Measurements from ENCODE around the gene ITGA2B.
"Not testable (repeated sequence)": the region's sequence is repeated elsewhere in the genome, so short reads cannot be mapped to it uniquely, and the experiment has no call there.

Gene ITGA2B

DNA sequence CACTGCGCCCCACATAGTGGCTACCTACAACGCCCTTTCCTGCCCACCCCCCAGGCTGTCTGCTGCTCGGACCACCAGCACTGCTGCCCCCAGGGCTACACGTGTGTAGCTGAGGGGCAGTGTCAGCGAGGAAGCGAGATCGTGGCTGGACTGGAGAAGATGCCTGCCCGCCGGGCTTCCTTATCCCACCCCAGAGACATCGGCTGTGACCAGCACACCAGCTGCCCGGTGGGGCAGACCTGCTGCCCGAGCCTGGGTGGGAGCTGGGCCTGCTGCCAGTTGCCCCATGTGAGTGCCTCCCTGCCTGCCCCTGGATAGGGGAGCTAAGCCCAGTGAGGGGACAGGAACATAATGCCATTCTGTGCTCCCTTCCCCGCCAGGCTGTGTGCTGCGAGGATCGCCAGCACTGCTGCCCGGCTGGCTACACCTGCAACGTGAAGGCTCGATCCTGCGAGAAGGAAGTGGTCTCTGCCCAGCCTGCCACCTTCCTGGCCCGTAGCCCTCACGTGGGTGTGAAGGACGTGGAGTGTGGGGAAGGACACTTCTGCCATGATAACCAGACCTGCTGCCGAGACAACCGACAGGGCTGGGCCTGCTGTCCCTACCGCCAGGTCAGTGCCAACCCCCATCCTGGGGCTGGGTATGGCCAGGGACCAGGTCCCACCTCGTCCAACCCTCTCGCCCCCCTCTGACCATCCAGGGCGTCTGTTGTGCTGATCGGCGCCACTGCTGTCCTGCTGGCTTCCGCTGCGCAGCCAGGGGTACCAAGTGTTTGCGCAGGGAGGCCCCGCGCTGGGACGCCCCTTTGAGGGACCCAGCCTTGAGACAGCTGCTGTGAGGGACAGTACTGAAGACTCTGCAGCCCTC, 37.3 kb downstream of the ITGA2B start:
- no peak for DNase-seq

GRCh38 chr17:44351464-44351863, 38.0 kb downstream of the ITGA2B start:
- no peak for DNase-seq

GRCh38 chr17:44350733-44351226, 38.7 kb downstream of the ITGA2B start:
- DNase-seq = peak; percentile 61

GRCh38 chr17:44349553-44350070, 39.8 kb downstream of the ITGA2B start:
- no peak for DNase-seq

DNA sequence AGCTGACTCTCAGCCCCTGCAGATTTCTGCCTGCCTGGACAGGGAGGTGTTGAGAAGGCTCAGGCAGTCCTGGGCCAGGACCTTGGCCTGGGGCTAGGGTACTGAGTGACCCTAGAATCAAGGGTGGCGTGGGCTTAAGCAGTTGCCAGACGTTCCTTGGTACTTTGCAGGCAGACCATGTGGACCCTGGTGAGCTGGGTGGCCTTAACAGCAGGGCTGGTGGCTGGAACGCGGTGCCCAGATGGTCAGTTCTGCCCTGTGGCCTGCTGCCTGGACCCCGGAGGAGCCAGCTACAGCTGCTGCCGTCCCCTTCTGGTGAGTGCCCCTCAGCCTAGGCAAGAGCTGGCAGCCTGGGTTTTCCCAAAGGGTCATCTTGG, 40.5 kb downstream of the ITGA2B start:
- no peak for DNase-seq

DNA sequence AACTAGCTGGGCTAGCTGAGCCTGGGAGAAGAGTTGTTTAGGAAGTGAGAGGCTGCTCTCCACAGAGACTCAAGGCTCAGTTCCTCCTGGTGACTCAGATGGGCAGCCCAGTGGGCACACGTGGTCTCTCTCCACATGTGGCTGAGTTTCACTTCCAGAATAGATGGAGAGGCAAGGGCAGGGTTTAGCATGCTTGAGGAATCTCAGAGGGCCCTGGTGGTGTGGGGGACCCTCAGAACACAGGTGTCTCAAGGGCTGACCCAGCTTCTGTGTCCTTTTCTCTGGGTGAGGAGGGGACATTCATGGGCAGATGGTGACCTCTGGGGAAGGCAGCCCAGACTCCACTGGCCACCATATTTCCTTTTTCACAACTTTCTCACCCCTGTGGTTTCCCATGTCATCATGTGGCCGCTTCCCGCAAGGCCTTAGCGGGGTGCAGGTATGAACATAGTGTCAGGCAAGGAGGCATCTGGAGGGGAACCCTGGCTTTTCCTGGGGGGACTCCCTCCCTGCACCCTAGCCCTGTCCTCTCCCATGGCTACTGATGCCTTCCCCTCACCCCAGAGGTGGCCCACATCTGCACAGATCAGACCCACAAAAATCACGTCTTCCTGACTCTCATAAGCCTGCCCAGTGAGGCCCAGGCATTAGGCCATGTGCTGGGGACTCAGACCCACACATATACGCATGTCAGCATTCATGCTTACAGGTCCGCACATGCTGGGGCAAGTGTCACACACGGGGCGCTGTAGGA, 41.0 kb downstream of the ITGA2B start:
- DNase-seq = no peak

DNA sequence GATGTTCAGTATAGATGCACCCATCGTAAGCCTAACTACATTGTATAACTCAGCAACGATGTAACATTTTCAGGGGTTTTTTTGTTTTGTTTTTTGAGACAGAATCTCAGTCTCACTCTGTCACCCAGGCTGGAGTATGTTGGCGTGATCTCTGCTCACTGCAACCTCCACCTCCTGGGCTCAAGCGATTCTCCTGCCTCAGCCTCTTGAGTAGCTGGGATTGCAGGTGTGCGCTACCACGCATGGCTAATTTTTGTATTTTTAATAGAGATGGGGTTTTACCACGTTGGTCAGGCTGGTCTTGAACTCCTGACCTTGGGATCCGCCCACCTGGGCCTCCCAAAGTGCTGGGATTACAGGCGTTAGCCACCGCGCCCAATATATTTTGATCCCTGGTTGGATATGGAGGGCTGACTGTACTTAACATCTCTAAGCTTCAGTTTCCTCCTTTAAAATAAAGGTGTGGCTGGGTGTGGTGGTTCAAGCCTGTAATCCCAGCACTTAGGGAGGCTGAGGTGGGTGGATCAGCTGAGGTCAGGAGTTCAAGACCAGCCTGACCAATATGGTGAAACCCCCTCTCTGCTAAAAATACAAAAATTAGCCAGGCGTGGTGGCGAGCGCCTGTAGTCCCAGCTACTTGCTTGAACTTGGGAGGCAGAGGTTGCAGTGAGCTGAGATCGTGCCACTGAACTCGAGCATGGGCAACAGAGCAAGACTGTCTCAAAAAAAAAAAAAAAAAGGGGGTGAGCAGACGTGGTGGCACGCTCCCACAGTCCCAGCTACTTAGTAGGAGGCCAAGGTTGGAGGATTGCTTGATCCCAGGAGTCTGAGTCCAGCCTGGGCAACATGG, 42.0 kb downstream of the ITGA2B start:
- not testable (repeated sequence) for DNase-seq

DNA sequence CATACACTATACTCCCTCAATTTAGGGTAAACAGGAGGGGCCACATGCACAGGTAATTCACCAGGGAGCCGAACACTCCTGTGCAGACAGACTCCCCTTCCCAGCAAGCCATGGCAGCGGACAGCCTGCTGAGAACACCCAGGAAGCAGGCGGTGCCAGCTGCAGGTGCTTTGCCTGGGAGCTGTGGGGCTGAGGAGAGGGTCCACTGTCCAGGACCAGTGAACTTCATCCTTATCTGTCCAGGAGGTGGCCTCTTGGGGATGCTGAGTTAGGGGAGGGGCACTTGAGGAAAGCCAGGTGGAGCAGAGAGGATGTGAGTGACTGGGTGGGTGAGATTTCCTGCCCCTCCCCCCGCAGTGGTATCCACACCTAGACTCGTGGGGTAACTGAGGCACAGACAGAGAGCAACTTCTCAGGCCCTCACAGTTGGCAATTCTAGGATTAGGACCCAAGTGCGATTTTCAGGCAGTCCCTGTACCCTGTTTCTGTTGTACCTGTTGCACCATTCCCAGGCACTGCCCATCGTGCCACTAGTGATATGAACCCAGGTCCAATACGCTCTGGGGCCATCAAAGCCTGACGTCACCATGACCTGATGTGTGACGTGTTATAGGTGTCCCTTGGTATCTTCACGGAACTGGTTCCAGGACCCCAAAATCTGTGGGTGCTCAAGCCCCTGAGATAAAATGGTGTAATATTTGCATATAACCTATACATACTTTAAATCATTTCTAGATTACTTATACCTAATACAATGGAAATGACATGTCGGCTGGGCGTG, 43.2 kb downstream of the ITGA2B start:
- DNase-seq = no peak

DNA sequence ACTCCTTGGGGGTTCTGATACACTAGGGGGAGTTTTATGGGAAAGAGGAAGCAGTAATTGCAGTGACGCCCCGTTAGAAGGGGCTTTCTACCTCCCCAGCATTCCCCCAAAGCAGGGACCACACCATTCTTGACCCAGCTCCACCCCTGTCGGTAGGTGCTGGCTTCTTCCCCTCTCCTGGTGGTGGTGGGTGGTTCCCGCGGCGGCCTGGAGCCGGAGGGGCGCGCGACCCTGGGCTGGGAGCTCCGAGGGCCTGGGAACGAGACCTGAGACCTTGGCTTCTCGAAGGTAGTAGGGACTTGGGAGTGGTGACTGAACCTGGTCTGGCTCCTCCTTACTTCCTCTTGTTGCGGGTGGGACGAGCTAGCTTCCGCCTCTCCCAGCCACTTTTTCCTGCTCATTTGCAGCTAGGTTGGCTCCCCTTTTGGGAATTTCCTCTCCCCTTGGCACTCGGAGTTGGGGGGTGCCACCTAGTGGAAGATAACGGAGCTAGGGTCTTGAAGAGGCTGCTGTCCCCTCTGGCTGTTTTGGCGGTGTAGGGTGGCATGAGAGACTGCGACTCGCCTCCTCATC, 43.9 kb downstream of the ITGA2B start:
- DNase-seq = peak; percentile 52

DNA sequence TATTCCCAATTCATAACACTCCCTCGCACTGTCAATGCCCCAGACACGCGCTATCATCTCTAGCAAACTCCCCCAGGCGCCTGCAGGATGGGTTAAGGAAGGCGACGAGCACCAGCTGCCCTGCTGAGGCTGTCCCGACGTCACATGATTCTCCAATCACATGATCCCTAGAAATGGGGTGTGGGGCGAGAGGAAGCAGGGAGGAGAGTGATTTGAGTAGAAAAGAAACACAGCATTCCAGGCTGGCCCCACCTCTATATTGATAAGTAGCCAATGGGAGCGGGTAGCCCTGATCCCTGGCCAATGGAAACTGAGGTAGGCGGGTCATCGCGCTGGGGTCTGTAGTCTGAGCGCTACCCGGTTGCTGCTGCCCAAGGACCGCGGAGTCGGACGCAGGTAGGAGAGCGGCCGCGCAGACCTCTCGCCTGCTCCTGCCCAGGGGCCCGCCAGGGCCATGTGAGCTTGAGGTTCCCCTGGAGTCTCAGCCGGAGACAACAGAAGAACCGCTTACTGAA, 44.5 kb downstream of the ITGA2B start, which contains the start of gene GRN:
Gene GRN, plus strand, starts transcription at position 364 of the 515 bp plus-strand sequence. CDS start 3,863 bp downstream, outside the sequence.
- DNase-seq = peak; percentile 85

DNA sequence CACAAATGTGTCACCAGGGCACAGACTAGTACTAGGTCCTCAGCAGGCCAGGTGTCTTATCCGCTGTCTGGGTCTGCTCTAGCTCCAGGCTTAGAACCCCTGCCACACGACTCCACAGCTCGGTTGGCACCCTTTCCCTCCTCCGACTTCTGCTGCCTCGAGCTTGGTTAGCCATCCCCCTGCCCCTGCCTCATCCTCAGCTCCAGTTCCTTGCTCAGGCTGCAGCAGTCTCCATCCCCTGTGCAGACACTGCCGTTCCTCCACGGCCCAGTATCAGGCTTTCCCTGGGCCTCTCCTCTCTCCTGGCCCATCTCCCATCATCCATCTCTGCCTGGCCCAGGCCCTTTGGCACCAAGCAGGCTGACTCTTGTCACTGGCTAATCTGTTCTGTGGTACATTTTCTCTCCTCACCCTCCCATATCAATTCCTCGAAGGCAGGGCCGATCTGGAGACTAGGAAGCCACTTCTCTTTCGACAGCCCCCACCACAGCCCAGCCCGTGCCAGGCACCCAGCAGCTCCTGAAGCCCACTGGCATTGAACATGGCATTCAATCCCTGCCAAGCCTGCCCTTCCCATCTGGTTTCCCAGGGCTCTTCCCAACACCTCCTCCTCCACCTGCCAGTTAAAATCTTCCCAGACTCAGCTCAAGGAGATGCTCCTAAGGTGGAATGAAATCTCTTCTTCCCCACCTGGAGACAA, 45.8 kb downstream of the ITGA2B start:
- no peak for DNase-seq

DNA sequence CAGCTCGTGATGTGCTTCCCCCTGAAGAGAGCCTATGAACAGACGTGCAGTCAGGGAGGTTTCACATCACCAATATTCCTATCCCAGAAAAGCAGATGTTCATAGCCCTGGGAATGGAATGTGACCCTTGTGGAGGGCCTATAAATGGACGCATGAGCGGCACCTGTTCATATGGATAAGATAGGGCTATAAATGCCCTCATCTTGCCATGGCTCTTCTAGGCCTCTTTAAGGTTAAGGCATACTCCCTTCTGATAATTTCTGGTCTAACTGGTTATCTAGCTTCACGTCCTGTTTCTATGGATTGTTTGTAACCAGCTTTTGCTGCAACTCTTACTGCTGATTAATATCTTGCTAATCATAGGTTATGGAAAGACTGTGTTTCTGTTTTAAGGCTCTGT, 48.9 kb downstream of the ITGA2B start:
- DNase-seq = not testable (repeated sequence)

- DNase-seq = no peak
Measured at GRCh38 chr17:44338702-44339101, 50.7 kb downstream of the ITGA2B start.

GRCh38 chr17:44335968-44336367, 53.5 kb downstream of the ITGA2B start:
- DNase-seq = no peak

DNA sequence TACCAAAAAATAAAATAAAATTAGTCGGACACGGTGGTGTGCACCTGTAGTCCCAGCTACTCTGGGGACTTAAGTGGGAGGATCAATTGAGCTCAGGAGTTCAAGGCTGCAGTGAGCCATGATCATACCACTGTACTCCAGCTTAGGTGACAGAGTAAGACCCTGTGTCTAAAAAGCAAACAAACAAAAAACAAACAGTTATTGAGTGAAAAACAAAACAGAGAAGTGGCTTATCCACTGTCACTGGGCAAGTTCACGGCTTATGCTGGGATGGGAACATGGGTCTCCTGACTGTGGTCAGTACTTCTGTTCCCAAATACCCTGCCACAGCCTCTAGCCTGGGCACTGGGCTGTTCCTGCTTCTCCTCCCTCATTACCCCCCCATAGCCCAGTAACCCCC, 53.9 kb downstream of the ITGA2B start:
- no peak for DNase-seq

DNA sequence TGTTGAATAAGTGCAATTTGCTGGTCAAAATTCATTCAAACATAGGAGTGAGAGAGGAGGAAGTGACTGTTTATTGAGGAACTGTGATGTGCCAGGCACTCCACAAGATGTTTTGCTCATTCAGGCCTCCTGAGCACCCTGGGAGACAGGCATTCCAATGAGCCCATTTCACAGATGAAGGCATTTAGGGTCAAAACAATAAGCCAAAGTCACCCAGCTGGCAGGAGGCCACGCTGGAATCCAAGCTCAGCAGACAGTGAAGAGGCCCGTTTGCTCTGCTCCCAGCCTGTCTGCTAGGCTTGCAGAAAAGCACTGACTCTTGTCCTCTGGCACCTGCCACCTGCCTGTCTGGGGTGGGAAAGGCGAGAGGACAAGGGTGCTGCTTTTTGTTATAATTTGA, 54.7 kb downstream of the ITGA2B start:
- no peak for DNase-seq

GRCh38 chr17:44334315-44334714, 55.1 kb downstream of the ITGA2B start:
- DNase-seq = no peak

GRCh38 chr17:44333371-44333770, 56.1 kb downstream of the ITGA2B start:
- DNase-seq = no peak

DNA sequence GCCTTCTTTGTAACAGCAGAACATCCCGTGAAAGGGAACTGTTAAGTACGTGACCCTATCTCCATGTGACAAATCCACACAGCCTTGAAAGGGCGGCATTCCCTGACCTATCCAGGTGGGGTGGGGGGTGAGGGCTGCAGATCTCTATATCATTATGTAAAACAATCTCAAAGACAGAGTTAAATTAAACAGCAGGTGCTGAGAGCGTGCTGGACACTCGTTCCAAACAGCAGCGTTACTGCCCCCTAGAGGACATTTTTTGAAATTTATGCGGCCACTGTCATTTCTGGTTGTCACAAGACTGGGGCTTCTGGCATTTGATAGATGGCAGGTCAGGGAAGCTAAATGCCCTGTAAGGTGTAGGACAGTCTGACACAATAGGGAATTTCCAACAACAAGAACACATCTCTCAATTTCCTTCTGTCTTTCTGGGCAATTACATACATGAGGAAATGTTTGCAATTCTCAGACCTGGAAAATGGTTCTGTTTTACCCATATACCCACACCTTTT, 58.1 kb downstream of the ITGA2B start:
- peak; percentile 80 for DNase-seq

DNA sequence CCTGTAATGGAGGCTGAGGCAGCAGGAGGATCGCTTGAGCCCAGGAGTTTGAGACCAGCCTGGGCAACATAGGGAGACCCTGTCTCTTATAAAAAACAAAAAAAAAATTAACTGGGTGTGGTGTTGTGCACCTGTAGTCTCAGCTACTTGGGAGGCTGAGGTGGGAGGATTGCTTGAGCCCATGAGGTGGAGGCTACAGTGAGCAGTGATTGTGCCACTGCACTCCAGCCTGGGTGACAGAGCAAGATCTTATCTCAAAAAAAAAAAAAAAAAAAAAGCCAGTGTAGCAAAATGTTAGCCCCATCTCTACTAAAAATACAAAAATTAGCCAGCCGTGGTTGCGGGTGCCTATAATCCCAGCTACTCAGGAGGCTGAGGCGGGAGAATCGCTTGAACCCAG, 59.2 kb downstream of the ITGA2B start:
- DNase-seq = not testable (repeated sequence)
